Ascending aorta (tissue), 2 donors: ENCODE data around the gene TMEM132A. TPM values are rescaled to one million over a fixed set of nuclear protein-coding genes. Genes with fewer than 3 reads are reported as not detected.

Experiments
- DNase-seq, 2 donors: peaks; one replicate each; pipeline ENCODE4 v3.0.0-alpha.2; 2019; ENCODE audit warnings: low spot score in 2 of 2
- H3K27ac ChIP-seq, 2 donors: fragments of 200-600 bp; sonication (generic); one replicate each; pipeline ENCODE4 v1.5.1; 2016 to 2017; ENCODE audit warnings: mild to moderate bottlenecking in 1 of 2
- H3K27me3 ChIP-seq: fragments of 200-600 bp; sonication (generic); one replicate; pipeline ENCODE4 v1.5.1; 2017
- H3K36me3 ChIP-seq, 2 donors: fragments of 200-600 bp; sonication (generic); one replicate each; pipeline ENCODE4 v1.5.1; 2016
- H3K4me1 ChIP-seq, 2 donors: fragments of 200-600 bp; sonication (generic); one replicate each; pipeline ENCODE4 v1.5.1; 2016 to 2017; ENCODE audit warnings: mild to moderate bottlenecking in 1 of 2
- H3K4me3 ChIP-seq, 2 donors: fragments of 200-600 bp; sonication (generic); one replicate each; pipeline ENCODE4 v1.5.1; 2016 to 2017; ENCODE audit warnings: mild to moderate bottlenecking in 1 of 2
- H3K9me3 ChIP-seq, 2 donors: fragments of 200-600 bp; sonication (generic); one replicate each; pipeline ENCODE4 v1.5.1; 2016
- CTCF ChIP-seq, 3 experiments: fragments of 200-600 bp in 2 of 3; fragments of 450-650 bp in 1 of 3; sonication (generic) in 2 of 3; IDR thresholded peaks; one replicate each; pipeline ENCODE4 v1.5.1; 2016 to 2019; ENCODE audit warnings: antibody characterized with exemption in 3 of 3, mild to moderate bottlenecking in 1 of 3, moderate library complexity in 1 of 3
- intact Hi-C: fragments of 100-400 bp; cut with DNase I; formaldehyde crosslinking; loops from one replicate; pipeline ENCODE4 v1.15.1; 2023
- total RNA-seq: library from RNA; depleted of rRNA; stranded (reverse); fragments of >200 nt; gene quantifications from one replicate; pipeline ENCODE4 v1.1.0, GENCODE V29; 2016

Gene TMEM132A
- total RNA-seq, 1 donor from 2014 or later: 18.9 TPM

GRCh38 chr11:60919320-60919719 lies 4.9 kb upstream of the TMEM132A start:
- H3K36me3 ChIP-seq: peaks cover 33 to 40% of the 10 kb centered on the region in 2 donors
- peaks cover 0 to 24% of the 10 kb centered on the region in 2 donors for H3K4me1 ChIP-seq
- intact Hi-C loops: loop anchor here (5.0 kb wide), 2 partner anchors 33 to 208 kb away; partner anchors contain the start of gene SLC15A3
- no peak overlapping the region for H3K27ac ChIP-seq
- no peaks in the 10 kb centered on the region for H3K9me3 ChIP-seq
- no peak overlapping the region for H3K4me3 ChIP-seq
- H3K27me3 ChIP-seq: no peaks in the 10 kb centered on the region
- DNase-seq: no peak
- TF ChIP-seq CTCF (IDR thresholded peaks at IDR 0.05): no peak

GRCh38 chr11:60919956-60920355 lies 4.3 kb upstream of the TMEM132A start:
- Histone ChIP-seq H3K4me1 (peaks cover 6 to 30% of the 10 kb centered on the region in 2 donors), H3K27ac (no peak overlapping the region), H3K9me3 (no peaks in the 10 kb centered on the region), H3K4me3 (no peak overlapping the region), H3K27me3 (no peaks in the 10 kb centered on the region), H3K36me3 (peaks cover 33 to 40% of the 10 kb centered on the region in 2 donors)
- no peak for TF ChIP-seq CTCF (IDR thresholded peaks at IDR 0.05)
- DNase-seq: no peak
- intact Hi-C loops: loop anchor here (5.0 kb wide), 2 partner anchors 32 to 207 kb away; partner anchors contain the start of gene SLC15A3

DNA sequence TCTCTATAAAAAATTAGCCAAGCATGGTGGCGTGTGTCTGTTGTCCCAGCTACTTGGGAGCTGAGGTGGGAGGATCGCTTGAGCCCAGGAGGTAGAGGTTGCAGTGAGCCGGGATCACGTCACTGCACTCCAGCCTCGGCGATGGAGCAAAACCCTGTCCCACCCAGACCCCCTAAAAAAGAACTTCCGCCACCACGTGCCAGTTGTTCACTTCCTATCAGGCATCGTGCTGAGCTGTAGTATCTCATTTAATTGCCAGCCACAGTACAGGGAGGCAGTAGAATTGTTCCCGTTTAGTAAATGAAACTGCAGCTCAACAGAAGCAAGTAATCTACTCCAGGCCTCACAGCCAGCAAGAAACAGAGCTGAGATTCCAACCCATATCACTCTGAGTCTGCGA lies 3.0 kb upstream of the TMEM132A start:
- no peak for TF ChIP-seq CTCF (IDR thresholded peaks at IDR 0.05)
- intact Hi-C loops: no loop called here
- H3K36me3 ChIP-seq: peaks cover 33 to 40% of the 10 kb centered on the region in 2 donors
- H3K27me3 ChIP-seq: no peaks in the 10 kb centered on the region
- H3K4me3 ChIP-seq: no peak overlapping the region
- H3K9me3 ChIP-seq: no peaks in the 10 kb centered on the region
- no peak overlapping the region for H3K27ac ChIP-seq
- DNase-seq: no peak
- peaks cover 8 to 23% of the 10 kb centered on the region in 2 donors for H3K4me1 ChIP-seq

GRCh38 chr11:60921777-60922335 lies 2.4 kb upstream of the TMEM132A start:
- DNase-seq: no peak
- no peak overlapping the region for H3K27ac ChIP-seq
- no peak for TF ChIP-seq CTCF (IDR thresholded peaks at IDR 0.05)
- no peaks in the 10 kb centered on the region for H3K9me3 ChIP-seq
- peaks cover 33 to 40% of the 10 kb centered on the region in 2 donors for H3K36me3 ChIP-seq
- intact Hi-C loops: no loop called here
- H3K27me3 ChIP-seq: no peaks in the 10 kb centered on the region
- peaks cover 8 to 17% of the 10 kb centered on the region in 2 donors for H3K4me1 ChIP-seq
- no peak overlapping the region for H3K4me3 ChIP-seq

- intact Hi-C loops: no loop called here
- no peak for DNase-seq
- Histone ChIP-seq H3K4me1 (peaks cover 8 to 15% of the 10 kb centered on the region in 2 donors), H3K36me3 (peaks cover 33 to 40% of the 10 kb centered on the region in 2 donors), H3K27ac (no peak overlapping the region), H3K9me3 (no peaks in the 10 kb centered on the region), H3K27me3 (no peaks in the 10 kb centered on the region), H3K4me3 (no peak overlapping the region)
- no peak for TF ChIP-seq CTCF (IDR thresholded peaks at IDR 0.05)
These were observed 1.4 kb upstream of the TMEM132A start for GRCh38 chr11:60922906-60923305.
